ENCODE data around the gene HADHA. TPM values are rescaled to one million over a fixed set of nuclear protein-coding genes. Genes with fewer than 3 reads are reported as not detected.
"Not testable (repeated sequence)": the region's sequence is repeated elsewhere in the genome, so short reads cannot be mapped to it uniquely, and the experiment has no call there.

The HADHA gene
- total RNA-seq, 6 donors from 2014 or later: 61.8 to 120 (median 110) TPM

DNA sequence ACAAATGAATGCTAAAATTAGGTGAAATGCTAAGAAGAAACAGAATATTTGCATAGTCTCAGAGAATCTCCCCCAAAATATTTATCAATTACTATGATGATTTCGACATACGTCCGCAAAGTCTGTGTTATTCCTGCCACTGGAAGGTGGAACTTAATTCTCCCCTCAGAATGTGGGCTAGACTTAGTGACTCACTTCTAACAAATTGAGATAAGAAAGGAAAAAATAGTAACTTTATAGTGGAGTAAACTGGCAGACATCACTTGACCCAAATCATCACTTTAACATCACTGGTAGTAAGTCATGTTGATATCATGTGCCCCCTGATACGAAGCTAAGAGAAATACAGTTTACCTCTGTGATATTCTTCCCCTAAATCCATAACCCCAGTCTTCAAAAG, 23.8 kb upstream of the HADHA start:
- Histone ChIP-seq H3K4me3 (no peak overlapping the region), H3K27ac (peak overlapping the region in 1 of 4 donors; percentile 53), H3K9me3 (no peaks in the 10 kb centered on the region), H3K27me3 (no peaks in the 10 kb centered on the region), H3K36me3 (peaks cover 0 to 32% (median 5%) of the 10 kb centered on the region in 4 donors), H3K4me1 (peaks cover 5 to 26% (median 13%) of the 10 kb centered on the region in 4 donors)
- ATAC-seq (ENCODE audit: low FRiP score in 2 of 2) (no peak), DNase-seq (no peak)
- TF ChIP-seq POLR2AphosphoS5 (IDR thresholded peaks at IDR 0.05) (no peak), POLR2A (IDR thresholded peaks at IDR 0.05) (no peak), EP300 (IDR thresholded peaks at IDR 0.05) (no peak)
- TF ChIP-seq, protein P1, sequence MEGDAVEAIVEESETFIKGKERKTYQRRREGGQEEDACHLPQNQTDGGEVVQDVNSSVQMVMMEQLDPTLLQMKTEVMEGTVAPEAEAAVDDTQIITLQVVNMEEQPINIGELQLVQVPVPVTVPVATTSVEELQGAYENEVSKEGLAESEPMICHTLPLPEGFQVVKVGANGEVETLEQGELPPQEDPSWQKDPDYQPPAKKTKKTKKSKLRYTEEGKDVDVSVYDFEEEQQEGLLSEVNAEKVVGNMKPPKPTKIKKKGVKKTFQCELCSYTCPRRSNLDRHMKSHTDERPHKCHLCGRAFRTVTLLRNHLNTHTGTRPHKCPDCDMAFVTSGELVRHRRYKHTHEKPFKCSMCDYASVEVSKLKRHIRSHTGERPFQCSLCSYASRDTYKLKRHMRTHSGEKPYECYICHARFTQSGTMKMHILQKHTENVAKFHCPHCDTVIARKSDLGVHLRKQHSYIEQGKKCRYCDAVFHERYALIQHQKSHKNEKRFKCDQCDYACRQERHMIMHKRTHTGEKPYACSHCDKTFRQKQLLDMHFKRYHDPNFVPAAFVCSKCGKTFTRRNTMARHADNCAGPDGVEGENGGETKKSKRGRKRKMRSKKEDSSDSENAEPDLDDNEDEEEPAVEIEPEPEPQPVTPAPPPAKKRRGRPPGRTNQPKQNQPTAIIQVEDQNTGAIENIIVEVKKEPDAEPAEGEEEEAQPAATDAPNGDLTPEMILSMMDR (IDR thresholded peaks at IDR 0.05): no peak
- 79 to 82% methylated on average over 4 of the region's 4 CpGs for WGBS, 2 donors

DNA sequence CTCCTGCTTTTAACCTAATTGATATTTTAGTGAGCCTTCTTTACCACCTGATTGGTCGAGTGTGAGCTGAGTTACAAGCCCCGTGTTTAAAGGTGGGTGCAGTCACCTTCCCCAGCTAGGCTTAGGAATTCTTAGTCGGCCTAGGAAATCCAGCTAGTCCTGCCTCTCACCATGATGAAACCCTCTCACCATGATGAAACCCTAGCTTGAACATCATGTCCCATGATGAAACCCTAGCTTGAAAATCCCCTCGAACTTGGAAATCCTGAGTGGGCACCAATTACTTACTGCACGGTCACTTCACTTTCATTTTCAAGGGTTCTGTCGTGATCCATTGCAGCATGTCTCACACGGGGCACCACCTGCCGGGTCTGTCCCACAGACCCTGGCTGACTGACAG, 14.4 kb upstream of the HADHA start:
- DNase-seq; H3K27ac ChIP-seq; H3K27me3 ChIP-seq; H3K9me3 ChIP-seq; ATAC-seq (ENCODE audit: low FRiP score in 2 of 2); H3K4me1 ChIP-seq; H3K4me3 ChIP-seq: not testable (repeated sequence)
- WGBS, 2 donors: 84 to 89% methylated on average over 8 of the region's 8 CpGs
- peaks cover 13 to 58% (median 25%) of the 10 kb centered on the region in 4 donors for H3K36me3 ChIP-seq

DNA sequence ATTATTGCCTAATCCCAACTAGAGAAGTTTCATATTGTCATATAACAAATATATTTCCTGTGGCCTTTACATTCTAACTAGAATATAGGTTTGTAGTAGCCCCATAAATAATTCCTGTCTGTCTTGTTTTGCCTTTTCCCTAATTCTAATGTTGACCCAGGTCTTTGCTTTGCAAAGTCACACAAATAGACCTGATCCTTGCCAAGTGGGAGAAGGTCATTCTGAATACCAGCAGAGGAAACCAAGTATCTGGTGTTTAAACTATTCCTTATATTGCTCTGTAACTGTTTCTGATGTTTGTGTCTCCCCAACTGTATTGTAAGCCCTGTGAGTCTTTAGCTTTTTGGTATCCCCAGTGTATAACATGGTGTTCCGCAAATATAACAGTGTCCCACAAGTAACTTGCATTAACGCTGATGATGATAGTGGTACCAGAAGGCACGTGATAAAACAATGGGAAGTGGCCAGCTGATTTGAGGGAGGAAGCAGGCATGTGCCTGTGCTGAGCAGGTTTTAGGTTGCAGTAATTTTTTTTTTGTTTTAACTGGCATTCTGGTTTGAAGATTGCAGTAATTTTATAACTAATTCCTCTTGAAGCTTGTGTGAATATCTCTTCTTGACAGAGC, 11.4 kb upstream of the HADHA start:
- DNase-seq (no peak), ATAC-seq (ENCODE audit: low FRiP score in 2 of 2) (peak in 1 of 2 donors; percentile 45)
- Histone ChIP-seq H3K4me1 (peaks cover 0 to 9% (median 2%) of the 10 kb centered on the region in 4 donors), H3K36me3 (peaks cover 8 to 46% (median 22%) of the 10 kb centered on the region in 4 donors), H3K27me3 (no peaks in the 10 kb centered on the region), H3K4me3 (no peak overlapping the region), H3K9me3 (no peaks in the 10 kb centered on the region), H3K27ac (no peak overlapping the region)
- TF ChIP-seq POLR2AphosphoS5 (IDR thresholded peaks at IDR 0.05): no peak
- no peak for TF ChIP-seq POLR2A (IDR thresholded peaks at IDR 0.05)
- TF ChIP-seq EP300 (IDR thresholded peaks at IDR 0.05): no peak
- TF ChIP-seq, protein P1 (IDR thresholded peaks at IDR 0.05): no peak
- WGBS, 2 donors: 55 to 58% methylated on average over 3 of the region's 3 CpGs

DNA sequence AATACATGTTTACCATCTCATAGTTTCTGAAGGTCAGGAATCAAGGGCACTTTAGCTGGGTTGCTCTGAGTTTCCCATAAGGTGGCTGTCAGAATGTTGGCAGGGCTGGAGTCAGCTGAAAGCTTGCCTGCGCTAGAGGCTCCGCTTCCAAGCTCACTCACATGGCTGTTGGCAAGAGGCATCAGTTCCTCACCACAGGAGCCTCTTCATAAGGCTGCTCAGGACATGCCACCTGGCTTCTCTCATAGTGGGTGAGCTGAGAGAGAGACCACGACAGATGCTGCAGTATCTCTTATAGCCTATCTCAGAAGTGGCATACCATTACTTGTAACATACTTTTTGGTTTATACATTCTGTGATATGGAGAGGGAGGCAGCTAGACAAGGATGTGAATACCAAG, 7.5 kb upstream of the HADHA start:
- TF ChIP-seq POLR2A (IDR thresholded peaks at IDR 0.05) (no peak), POLR2AphosphoS5 (IDR thresholded peaks at IDR 0.05) (no peak), EP300 (IDR thresholded peaks at IDR 0.05) (no peak)
- TF ChIP-seq, protein P1 (IDR thresholded peaks at IDR 0.05): no peak
- no peak for DNase-seq
- H3K4me1 ChIP-seq: peaks cover 3 to 19% (median 6%) of the 10 kb centered on the region in 4 donors
- 70 to 83% methylated on average over 3 of the region's 3 CpGs for WGBS, 2 donors
- H3K9me3 ChIP-seq: no peaks in the 10 kb centered on the region
- H3K36me3 ChIP-seq: peaks cover 0 to 15% (median 0%) of the 10 kb centered on the region in 4 donors
- no peak overlapping the region for H3K4me3 ChIP-seq
- H3K27ac ChIP-seq: no peak overlapping the region
- no peak for ATAC-seq (ENCODE audit: low FRiP score in 2 of 2)
- H3K27me3 ChIP-seq: no peaks in the 10 kb centered on the region

DNA sequence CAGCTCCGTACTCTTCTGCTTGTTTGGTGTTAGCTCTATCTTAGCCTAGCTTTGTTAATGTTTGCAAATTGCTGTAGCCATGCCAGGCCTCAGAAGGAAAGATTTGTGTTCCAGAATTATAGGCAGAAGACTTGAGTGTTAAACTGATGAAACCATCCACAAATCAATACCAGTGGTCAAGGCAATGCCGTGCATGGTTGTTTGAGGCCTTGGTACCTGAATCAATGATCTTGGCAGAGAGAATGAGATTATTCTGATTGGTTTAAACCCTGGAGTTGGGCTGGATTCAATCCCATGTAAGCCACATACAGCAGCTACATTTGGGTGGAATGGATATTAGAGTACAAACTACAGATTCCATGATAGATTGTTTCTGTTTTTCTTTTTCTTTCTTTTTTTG, 5.2 kb upstream of the HADHA start:
- Histone ChIP-seq H3K27me3 (no peaks in the 10 kb centered on the region), H3K27ac (no peak overlapping the region), H3K4me3 (no peak overlapping the region), H3K9me3 (no peaks in the 10 kb centered on the region), H3K36me3 (no peaks in the 10 kb centered on the region), H3K4me1 (peaks cover 18 to 30% (median 19%) of the 10 kb centered on the region in 4 donors)
- WGBS, 2 donors: 85 to 95% methylated on average over 2 of the region's 2 CpGs
- ATAC-seq (ENCODE audit: low FRiP score in 2 of 2) (no peak), DNase-seq (no peak)
- TF ChIP-seq POLR2A (IDR thresholded peaks at IDR 0.05): no peak
- TF ChIP-seq, protein P1 (IDR thresholded peaks at IDR 0.05): no peak
- no peak for TF ChIP-seq POLR2AphosphoS5 (IDR thresholded peaks at IDR 0.05)
- no peak for TF ChIP-seq EP300 (IDR thresholded peaks at IDR 0.05)

Measured in upper lobe of left lung (tissue), 6 donors.